UCSD-AML1 (cell line): ENCODE data around the gene CLMN.
"Not testable (repeated sequence)": the region's sequence is repeated elsewhere in the genome, so short reads cannot be mapped to it uniquely, and the experiment has no call there.

Experiments used
- DNase-seq: peaks from one replicate; lab custom pipeline; 2025; ENCODE audit not compliant: unreplicated experiment; lab: John Stamatoyannopoulos, UW

The CLMN gene

GRCh38 chr14:95289323-95290010 is 30.2 kb downstream of the CLMN start:
- no peak for DNase-seq

DNA sequence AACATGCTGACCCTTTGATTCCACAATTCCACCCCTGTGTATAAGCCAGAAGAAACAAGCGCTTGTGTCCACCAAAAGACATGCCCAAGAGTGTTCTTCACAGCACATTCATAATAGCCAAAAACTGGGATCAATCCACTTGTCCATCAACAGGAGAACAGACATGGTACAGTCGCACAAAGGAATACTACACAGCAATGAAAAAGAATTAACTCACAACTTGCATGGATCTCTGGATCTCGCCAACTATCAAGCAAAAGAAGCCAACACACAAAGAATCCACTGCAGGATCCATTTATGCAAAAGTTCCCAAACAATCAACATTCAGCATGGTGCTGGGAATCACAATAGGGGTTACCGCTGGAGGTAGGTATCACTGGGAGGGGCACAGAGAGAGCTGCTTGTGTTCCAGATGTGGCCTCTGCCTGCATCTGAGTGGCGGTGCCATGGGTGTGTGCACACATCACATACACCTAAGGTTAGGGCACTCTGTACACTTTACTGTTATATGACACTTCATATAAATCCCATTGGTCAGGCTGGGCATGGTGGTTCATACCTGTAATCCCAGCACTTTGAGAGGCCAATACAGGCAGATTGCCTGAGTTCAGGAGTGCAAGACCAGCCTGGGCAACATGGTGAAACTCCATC is 30.9 kb downstream of the CLMN start:
- no peak for DNase-seq

- no peak for DNase-seq
Measured at GRCh38 chr14:95287176-95287754, 32.4 kb downstream of the CLMN start.

- no peak for DNase-seq
Measured at GRCh38 chr14:95286645-95287044, 33.1 kb downstream of the CLMN start.

DNA sequence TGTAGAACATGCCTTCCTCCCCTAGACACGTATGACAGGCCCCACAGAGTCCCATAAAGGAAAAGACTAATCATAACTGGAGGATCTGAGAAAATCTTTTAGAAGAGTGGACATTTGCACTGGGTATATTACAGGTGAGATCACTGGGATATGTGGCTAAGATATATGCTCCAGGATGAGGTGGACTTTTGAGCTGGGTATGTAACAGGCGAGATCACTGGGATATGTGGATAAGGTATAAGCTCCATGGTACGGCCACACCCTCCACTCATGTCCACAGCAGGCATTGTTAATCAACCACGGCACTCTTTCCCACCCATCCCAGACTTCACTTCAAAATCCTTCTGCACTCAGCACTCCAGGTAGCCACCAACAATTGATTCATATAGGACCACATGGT is 34.1 kb downstream of the CLMN start:
- DNase-seq = no peak

DNA sequence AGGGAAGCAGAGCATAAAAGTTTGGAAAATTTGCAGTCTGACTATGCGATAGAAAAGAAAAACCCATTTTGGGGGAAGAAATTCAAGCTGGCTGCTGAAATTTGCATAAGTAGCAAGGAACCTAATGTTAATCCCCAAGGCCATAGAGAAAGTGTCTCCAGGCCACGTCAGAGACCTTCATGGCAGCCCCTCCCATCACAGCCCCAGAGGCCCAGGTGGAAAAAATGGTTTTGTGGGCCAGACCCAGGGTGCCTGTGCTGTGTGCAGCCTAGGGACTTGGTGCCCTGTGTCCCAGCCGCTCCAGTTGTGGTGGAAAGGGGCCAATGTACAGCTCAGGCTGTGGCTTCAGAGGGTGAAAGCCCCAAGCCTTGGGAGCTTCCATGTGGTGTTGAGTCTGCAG is 35.9 kb downstream of the CLMN start:
- not testable (repeated sequence) for DNase-seq

DNA sequence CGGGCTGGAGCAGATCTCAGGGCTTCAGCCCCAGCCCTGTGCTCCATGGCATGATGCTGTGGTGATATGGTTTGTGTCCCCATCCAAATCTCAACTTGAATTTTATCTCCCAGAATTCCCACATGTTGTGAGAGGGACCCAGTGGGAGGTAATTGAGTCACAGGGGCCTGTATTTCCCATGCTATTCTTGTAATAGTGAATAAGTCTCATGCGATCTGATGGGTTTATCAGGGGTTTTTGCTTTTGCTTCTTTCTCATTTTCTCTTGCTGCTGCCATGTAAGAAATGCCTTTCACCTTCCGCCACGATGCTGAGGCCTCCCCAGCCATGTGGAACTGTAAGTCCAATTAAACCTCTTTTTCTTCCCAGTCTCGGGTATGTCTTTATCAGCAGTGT is 36.7 kb downstream of the CLMN start:
- not testable (repeated sequence) for DNase-seq

DNA sequence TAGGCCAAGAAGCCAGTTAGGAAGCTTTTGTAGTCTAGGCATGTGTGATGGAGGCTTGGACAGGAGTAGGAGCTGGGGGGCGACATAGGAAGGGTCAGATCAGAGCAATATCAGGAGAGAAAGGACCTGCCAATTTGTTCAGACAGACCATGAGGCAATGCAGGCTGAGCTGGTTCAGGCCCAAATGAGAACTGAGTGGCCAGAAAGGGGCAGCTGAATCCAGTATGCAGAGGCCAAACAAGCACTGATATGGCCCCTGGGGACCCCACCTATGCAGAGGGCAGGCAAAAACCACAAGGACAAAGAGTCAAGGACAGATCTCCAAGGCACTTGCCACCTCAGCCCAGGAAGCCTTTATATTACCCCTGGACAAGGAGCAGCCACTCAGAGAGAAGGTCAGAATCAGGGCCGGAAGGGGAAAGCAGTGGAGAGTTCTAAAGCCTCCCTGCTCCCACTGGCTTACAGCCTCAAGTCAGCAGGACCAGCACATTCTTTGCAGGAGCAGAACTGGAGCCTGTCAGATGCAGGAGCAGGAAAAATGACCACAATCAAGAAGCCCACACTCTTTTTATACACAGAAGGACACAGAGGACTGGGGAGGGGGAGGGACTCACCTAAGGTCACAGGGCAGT is 37.2 kb downstream of the CLMN start:
- no peak for DNase-seq

GRCh38 chr14:95281560-95282176 is 38.0 kb downstream of the CLMN start:
- no peak for DNase-seq

GRCh38 chr14:95275494-95275893 is 44.2 kb downstream of the CLMN start:
- DNase-seq = no peak

DNA sequence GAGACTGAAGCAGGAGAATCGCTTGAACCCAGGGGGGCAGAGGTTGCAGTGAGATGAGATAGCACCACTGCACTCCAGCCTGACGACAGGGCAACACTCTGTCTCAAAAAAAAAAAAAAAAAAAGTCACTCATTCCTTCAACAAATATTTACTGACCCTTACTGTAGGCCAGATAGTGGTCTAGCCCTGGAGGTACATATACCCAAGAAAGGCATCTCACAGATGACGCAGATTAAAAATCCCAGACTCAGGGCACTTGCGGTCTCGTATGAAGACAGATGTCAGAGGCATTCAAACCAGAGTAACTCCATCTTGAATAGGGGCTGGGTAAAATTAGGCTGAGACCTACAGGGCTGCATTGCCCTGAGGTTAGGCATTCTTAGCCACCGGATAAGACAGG is 44.8 kb downstream of the CLMN start:
- DNase-seq = no peak

DNA sequence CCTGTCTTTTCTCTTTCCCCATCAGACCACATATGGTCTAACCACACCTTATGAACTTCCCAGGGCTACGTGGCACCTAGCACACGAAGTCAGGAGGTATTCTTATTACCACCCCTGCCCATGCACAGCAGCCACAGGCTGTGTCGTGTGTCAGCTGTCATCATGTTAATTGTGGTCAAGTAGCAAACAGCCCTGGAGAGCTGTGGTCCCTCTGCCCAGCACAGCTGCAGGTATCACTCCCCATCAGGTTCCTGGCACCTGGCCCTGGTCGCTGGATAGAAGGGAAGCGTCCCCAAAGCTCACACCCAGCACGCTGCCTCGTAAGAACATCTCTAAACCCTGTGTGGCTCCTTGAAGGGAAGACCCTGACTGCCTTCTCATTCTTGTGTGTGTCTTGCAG is 45.4 kb downstream of the CLMN start:
- no peak for DNase-seq

DNA sequence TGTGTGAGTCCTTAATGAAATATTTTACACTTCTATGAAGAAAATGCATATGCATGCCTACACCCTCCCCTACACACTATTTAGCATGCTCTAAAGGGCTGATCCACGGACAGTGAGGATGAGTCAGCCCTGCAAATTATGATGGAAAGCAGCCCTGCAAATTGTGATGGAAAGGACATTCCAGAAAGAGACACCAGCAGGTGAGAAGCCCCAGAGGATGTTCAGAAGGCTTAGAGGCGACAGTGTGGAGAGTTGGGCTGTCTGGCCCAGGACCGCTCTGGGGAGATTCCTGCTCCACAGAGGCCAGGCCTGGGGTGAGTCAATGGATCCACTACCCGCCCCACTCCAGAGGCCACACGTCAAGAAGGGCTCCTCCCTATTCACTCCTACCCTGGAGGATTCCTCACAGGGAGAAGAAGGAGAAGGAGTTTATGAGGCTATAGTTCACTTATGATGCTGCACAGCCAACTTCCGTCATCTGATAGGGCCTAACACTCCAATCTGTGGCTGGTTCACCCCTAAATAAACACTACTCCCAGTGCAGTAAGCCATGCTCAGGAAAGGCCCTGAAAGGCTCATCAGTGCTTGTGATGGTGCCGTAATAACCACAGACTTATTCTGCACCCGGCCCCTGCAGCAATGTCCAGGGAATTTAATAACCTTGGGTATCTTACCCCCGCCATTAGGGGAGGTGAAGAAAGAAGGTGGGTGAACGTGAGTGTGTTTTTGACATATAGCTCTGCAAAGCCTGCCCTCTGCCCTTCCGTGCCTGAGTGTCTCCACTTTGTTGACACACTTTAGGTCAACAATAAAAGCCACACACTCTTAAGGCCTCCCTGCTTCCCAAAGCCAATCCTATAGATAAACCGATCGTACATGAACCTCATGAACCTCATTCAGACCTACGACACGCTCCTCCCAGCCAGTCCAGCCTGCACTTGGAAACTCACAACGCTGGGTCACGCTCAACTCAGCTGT is 46.4 kb downstream of the CLMN start:
- DNase-seq = no peak

DNA sequence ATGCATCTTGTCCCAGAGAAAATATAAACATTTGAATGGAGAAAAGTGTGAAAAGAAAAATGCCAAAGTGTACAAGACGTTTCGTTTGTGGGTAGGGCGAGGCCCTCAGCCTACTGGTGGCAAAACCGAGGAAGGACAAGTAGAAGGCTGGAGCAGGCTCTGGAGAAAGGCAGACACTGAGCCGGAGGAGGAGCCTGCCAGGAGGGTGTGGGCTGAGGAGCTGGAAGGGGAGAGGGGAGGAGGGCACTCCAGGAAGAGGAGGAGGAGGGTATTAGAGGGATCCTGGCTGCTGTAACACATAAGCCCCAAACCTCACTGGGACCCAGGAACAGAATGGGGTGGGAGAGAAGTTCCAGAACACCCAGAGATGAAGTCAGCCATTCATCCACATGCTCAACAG is 47.7 kb downstream of the CLMN start:
- no peak for DNase-seq

DNA sequence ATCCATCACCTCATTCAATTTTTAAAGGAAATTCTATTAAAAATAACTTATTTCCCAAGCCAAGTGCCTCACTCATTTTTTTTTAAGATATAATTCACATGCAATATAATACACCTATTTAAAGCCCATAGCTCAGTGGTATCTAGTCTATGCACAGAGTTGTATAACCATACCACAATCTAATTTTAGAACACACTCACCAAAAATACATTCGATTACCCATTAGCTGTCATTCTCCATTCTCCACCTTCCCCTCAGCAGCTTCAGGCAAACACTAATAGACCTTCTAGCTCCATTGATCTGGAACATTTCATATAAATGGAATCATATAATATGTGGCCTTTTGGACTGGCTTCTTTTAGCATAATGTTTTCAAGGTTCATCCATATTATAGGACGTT is 49.5 kb downstream of the CLMN start:
- no peak for DNase-seq

DNA sequence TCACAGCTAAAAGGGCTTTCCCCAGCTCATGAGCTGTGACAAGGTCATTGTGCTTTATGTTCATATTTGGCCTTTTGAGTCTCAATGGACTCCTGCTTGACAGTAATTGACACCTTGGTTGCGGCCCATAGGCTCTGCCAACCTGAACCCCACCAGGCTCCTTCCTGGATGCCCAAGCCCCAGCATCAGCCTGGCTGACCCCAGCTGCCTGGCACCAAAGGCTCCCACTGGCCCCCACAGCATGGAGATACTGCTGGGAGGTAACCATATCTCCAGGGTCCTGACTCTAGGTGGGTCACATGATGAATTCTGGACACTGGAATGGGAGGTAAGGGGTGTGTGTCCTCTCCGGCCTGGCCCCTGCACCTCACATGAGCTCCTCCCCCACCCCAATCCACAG is 50.2 kb downstream of the CLMN start:
- DNase-seq = no peak

GRCh38 chr14:95268350-95268749 is 51.4 kb downstream of the CLMN start:
- no peak for DNase-seq

- DNase-seq = no peak
Measured at GRCh38 chr14:95267306-95267705, 52.4 kb downstream of the CLMN start.

DNA sequence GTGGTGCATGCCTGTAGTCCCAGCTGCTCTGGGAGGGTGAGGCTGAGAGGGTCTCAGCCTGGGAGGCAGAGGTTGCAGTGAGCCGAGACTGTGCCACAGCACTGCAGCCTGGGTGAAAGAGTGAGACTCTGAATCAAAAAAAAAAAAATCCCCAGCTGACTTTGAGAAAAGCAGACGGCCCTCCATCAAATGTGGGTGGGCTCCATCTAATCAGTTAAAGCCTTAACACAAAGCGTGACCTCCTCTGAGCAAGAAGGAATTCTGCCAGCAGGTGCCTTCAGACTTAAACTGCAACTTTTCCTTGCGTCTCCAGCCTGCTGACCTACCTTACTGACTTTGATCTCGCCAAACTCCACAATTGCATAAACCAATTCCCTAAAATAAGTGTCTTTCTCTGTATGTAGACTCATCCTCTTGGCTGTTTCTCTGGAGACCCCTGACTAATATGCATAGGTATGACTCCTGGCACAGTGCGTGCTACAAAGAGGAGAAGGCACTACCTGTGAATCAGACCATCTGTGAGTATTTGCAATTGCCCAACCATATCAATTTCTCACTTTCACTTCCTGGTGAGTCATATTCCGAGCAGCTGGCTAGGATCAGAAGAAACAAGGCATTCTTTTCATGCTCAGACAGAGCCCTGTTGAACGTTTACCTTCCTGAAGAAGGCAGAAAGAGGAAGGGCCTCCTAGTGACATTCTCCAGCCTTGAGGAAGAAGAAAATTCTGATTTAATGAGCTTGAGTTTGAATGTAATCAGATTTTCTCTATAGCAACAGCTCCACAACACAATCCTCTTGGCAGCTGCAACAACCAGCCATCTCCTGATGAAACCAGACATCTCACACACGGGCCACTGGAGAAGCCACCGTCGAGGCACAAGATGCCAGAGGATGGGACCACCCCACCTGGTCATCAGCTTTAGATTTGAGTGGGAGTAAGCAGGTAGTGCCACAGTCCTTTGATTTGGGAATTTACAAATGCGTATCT is 54.3 kb downstream of the CLMN start:
- DNase-seq = no peak
